Stimulated activated CD4-positive, alpha-beta T cell treated with anti-CD3 and anti-CD28 coated beads, Interleukin-2, amount 100 ng/mL, for 24 hours (primary cell): Measurements from ENCODE around the gene EXOC6.
"Not testable (repeated sequence)": the region's sequence is repeated elsewhere in the genome, so short reads cannot be mapped to it uniquely, and the experiment has no call there.

Experiments used
- DNase-seq, 2 donors: peaks; one replicate each; pipeline ENCODE4 v3.0.0-alpha.2; 2020

EXOC6 gene

DNA sequence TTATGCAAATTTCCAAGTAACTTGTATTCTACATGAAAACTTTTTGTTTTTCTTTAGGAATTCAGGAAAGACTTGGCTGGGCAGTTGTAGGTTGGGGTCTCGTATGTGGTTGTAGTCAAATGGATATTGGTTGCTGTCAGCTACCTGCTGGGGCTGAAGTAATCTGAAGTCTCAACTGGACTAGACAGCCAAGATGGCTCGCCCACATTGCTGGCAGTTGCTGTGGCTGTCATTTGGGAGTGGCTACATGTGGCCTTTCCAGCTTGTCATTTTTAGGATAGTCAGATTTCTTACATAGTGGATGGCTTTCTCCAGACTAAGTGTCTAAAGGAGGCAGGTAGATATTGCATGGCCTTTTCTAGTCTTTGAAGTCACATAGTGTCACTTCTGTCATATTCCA lies 32.6 kb downstream of the EXOC6 start:
- DNase-seq, result no peak

DNA sequence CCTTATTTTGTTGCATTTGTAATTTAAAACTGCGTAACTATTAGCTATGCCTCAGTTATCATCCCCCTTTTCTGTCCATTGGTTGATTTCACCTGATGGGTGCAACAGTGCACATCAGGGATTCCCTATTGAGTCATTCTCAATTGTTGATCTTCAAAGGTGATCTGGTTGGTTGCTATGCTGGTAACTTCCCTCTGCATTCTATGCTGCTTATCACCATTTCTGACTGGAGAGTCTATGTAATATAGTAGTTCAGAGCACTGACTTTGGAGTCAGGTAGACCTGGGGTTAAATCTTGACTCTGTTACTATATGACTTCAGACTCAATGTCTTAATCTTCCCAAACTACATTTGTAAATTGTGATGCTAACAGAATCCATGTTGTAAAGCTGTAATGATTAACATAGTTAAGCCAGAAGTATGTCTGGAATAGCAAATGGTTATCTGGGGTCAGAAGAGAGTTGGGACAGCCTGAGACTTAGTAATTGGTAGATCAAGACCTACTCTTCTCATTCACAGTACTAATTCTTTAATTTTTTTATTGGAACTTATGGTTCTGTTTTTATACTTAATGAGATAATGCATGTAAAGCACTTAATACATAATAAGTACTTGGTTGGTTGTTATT lies 38.1 kb downstream of the EXOC6 start:
- DNase-seq, result no peak

DNA sequence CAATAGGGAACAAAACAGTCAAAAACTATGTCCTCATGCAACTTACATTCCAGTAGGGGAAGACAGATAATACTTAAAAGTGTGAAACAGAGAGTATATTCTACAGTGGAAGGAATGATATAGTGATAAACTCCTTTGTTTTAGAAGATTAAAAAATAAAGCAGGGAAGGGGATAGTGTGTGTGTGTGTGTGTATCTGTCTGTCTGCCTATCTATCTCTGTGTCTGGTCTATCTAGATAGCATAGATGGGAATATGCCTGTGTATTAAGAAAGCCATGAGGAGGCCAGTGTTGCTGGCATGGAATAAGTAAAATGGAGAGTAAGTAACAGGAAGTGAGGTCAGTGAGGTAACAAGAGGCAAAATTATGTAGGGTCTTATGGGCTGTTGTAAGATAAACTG lies 42.2 kb downstream of the EXOC6 start:
- DNase-seq, result no peak

- no peak for DNase-seq
Observed at GRCh38 chr10:92891885-92892690, 43.8 kb downstream of the EXOC6 start.

DNA sequence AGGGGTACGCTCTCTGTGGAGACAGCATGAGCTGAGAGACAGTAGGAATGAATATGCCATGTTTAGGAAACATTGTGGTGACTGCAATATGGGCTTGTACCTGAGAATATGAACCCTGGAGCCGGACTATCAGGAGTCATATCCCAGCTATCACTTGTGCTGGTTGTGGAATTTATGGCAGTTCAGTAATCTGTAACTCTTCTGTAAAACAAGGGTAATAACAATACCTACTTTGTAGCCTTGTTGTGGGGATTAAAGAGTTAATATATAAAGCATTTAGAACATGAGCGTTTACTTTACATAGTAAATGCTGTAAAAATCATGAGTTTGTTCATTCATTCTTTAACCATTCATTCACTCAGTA lies 44.4 kb downstream of the EXOC6 start:
- DNase-seq, result no peak

DNA sequence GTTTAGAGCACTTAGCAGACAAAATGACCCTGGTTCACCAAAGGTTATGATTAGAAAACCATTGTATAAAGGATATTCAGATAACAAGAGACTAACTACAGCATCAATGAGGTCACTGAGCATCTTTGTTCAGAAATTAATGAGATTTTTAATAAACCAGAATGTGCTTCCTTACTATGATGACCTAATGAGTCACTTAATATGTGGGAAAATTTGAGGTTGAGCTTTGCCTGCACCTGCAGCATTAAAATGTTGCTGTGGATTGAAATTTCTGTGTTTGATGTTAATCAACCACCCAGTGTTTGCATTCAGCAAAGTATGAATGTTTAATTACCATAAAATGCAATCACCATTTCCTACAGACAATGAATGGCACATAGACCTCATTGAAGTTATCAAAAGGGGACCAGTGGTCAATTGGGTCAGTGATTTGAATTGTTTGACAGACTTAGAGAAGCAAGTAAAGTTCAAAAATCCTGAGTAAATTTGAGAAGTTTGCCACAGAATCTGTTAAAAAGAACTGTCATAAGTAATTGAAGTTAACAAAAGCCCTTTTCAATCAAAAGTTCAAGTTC lies 45.8 kb downstream of the EXOC6 start:
- no peak for DNase-seq

- no peak for DNase-seq
Observed at GRCh38 chr10:92897916-92898315, 49.6 kb downstream of the EXOC6 start.

- no peak for DNase-seq
Observed at GRCh38 chr10:92901819-92902251, 53.5 kb downstream of the EXOC6 start.

DNA sequence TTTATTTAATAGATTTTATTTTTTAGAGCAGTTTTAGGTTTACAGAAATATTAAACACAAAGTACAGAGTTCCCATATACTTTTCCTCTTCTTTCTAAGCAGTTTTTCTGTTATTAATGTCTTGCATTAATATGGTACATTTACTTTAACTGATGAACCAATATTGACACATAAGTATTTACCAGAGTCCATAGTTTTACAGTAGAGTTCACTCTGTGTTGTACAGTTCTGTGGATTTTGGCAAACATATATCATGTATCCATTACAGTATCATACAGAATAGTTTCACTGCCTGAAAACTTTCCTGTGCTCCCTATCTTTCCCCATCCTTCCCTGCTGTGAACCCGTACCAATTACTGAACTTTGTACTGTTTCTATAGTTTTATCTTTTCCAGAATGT lies 55.3 kb downstream of the EXOC6 start:
- DNase-seq, result no peak

- DNase-seq, result no peak
Observed at GRCh38 chr10:92907280-92907679, 59.0 kb downstream of the EXOC6 start.

- DNase-seq, result not testable (repeated sequence)
Observed at GRCh38 chr10:92912631-92913030, 64.3 kb downstream of the EXOC6 start.

- DNase-seq, result no peak
Observed at GRCh38 chr10:92913973-92914372, 65.7 kb downstream of the EXOC6 start.

- peak; percentile 57 to 63 for DNase-seq
Observed at GRCh38 chr10:92914478-92915325, 66.4 kb downstream of the EXOC6 start.

DNA sequence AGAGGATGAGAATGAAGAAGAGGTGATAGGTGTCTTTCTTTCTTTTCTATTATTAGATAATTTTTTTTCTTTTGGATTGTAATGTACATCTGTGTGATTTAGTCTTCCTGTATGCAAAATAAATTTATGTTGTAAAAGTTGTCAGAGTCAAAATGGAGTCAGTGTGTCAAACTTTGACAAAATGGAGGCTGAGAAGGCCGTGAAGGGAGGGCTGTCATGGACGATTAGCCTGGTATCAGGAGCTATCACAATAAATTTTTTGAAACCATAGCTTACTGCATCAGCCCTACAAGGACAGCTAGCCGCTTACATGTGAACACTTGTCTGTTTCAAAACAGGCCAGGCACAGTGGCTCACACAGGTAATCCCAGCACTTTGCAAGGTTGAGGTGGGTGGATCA lies 67.6 kb downstream of the EXOC6 start:
- no peak for DNase-seq

DNA sequence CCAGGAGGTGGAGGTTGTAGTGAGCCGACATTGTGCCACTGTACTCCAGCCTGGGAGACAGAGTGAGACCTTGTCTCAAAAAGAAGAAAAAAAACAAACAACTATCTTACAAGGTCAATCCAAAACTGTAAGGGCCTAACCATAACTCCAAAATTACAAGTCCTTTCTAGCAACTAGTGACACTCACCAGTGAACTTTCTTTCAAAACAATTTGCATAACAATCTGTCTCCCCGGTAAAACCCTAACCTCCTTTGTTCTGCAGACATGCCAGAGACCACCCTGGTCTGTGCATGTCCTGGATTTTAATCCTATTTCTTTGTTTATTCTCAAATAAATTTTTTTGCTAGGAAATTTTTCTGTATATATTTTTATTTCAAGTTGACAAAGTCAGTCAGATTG lies 68.1 kb downstream of the EXOC6 start:
- DNase-seq, result no peak

GRCh38 chr10:92918603-92919002 lies 70.3 kb downstream of the EXOC6 start:
- no peak for DNase-seq

- DNase-seq, result no peak
Observed at GRCh38 chr10:92920866-92921265, 72.5 kb downstream of the EXOC6 start.

- no peak for DNase-seq
Observed at GRCh38 chr10:92923416-92923815, 75.1 kb downstream of the EXOC6 start.

- DNase-seq, result no peak
Observed at GRCh38 chr10:92929896-92930295, 81.6 kb downstream of the EXOC6 start.

GRCh38 chr10:92931597-92931996 lies 83.3 kb downstream of the EXOC6 start:
- no peak for DNase-seq

GRCh38 chr10:92937876-92938275 lies 89.6 kb downstream of the EXOC6 start:
- DNase-seq, result no peak

- no peak for DNase-seq
Observed at GRCh38 chr10:92938841-92939240, 90.5 kb downstream of the EXOC6 start.

DNA sequence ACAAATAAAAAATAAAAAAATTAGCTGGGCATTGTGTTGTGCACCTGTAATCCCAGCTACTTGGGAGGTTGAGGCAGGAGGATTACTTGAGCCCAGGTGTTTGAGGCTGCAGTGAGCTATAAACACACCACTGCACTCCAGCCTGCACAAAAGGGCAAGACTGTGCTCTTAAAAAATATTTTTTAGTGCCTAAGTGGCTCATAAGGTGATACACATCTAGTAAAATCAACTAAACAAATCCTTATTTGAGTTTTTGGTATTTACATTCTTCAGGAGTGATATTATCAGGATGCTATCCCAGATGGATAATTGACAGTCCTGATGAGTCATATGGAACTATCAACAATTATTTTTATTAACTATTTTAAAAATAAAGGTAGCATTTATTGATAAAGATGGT lies 93.9 kb downstream of the EXOC6 start:
- DNase-seq, result no peak
